Activated gamma-delta T cell treated with anti-CD3 and anti-CD28 coated beads, Interleukin-2, amount 50 U/mL, for 16 hours (primary cell): ENCODE measurements around the gene MRGPRG.

Experiments used
- DNase-seq: peaks from one replicate; pipeline ENCODE4 v3.0.0-alpha.2; 2020; ENCODE audit warnings: low read depth

The MRGPRG gene

DNA sequence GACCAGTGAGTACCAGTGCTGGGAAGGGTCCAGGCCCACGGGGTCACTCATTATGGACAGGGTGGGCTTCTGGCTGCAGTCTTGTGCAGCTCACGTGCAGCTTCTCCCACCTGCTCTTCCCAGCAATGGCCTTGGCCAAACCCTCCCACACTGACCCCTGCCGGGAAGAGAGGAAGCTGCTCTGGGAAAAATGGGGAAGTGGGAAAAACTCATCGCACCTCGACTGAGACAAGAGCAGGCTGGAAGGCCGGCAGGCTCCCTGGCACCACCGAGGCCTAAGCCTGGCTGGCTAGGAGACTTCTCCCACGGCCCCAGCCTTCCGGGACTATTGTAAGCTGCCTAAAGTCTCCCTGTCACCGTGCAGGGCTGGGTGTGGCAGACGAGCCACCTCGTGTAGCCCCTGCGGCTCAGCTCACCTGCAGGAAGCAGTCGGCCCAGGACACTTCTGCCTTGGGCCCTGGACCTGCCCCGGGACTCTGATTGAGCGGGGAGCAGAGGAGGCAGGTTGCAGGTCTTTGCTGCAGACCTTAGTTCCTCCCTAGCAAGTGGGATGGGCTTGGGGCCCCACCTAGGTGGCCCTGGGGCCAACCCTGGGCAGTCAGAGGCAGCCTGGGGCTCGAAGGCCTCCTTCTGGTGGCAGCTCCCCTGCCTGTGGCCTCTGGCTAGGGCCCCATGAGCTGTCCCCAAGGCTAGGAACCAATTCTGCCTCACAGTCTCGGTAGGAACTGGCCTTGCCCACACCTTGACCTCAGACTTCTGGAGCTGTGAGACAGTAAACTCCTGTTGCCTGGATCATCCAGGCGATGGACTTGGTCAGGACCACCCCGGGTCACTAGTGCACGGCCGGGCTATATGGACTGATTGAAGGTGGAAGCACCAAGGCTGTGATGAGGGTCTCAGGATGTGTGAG lies 23.1 kb downstream of the MRGPRG start:
- DNase-seq, result no peak

DNA sequence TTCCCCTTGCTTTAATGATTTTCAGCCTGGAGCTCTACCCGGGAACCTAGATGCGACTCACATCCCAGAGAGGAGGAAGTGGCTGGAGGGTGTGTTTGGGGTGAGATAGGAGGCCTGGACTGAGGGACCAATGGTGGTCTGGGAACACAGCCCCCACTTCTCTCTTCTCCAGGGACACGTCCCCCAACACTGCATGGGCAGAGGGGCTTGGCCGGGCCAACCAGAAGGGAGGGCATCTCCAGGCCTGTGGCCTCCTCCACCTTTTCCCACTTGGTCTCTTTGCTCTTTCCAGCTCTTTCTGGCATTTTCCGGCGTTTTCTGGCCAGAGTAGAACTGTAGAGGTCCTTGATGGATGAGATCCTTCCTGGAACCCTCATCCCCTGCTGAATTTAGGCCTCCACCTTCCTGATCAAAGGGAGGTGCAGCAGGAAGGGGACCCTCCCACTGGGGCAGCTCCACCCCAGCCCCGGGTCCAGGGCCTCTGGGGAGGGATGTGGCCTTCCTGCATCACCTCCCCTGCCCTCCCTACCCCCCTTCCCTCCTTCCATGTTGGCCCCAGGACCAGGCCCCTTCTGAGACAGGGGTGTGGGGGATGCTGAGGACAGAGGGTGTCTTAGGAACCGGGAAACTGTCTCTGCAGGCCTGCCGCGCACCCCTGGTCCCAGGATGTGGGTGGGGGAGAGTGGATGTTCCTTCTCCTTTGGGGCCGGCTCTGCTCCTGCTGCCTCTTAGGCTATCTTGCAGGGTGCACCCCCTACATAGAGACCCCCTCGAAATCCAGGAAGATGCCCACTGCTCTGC lies 24.4 kb downstream of the MRGPRG start:
- no peak for DNase-seq

DNA sequence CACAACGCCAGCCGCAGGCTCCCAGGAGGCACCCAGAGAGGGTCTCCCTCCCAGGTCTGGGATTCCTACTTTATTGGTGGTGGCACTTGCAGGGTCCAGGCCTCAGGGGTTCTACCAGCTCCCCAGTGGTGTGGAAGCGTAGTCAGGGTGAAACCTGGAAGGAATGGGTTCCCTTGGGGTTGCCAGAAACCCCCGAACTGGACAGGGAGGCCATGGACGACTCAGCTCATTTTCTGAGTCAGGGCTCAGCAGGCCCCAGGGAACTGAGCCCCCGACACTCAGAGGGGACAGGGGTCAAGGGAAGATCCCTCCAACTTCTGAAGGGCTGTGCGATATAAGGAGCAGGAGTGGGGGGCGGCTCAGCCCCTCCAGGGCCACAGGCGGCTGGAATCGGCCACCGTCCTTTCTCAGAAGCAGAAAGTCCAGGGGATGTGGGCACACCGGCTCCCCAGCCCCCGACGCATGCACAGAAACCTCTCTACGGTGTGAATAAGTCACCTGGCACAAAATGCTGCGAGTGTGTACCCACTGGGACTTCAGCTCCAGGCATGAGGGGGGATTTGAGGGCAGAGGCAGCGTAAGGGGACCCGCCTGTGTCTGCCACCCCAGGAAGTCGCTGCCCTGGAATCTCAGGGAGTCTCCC lies 25.1 kb downstream of the MRGPRG start:
- DNase-seq, result no peak

GRCh38 chr11:3192511-3193372 lies 25.9 kb downstream of the MRGPRG start:
- DNase-seq, result no peak

DNA sequence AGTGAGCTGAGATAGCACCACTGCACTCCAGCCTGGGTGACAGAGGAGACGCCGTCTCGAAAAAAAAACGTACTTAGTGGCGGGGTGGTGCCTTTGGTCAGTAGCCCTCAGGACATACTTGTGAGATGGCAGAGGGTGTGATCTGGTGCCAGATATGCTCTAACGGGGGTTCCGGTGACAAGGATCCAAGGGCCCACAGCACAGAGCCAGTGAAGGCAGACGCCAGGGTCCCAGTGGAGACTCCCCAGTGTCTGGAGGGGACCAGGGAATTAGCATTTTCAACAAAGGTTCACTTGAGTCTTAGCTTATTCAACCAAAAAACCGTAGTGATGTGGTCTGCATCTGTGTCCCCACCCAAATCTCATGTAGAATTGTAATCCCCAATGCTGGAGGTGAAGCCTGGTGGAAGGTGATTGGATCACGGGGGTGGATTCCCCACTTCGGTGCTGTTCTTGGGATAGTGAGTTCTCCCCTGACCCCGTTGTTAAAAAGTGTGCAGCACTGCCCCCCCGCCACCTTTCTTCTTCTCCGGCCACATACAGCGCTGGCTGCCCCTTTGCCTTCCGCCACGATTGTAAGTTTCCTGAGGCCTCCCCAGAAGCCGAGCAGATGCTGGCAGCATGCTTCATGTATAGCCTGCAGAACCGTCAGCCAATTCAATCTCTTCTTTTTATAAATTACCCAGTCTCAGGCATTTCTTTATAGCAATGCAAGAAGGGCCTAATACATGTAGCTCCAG lies 26.9 kb downstream of the MRGPRG start:
- DNase-seq, result no peak

DNA sequence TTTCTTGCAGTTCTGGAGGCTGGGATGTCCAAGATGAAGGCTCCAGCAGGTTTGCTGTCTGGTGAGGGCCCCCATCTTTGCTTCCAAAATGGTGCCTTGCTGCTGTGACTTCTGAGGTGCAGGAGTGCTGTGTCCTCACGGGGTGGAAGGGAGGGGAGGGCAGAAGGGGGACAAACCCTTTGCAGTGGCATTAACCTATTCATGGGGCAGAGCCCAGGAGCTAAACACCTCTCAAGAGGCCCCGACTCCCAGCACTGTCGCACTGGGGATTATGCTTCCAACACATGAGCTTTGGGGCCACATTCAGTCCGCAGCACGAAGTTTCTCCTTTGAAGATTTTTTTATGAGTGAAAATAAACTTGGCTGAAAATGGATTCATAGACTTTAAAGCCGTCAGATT lies 28.0 kb downstream of the MRGPRG start:
- no peak for DNase-seq

DNA sequence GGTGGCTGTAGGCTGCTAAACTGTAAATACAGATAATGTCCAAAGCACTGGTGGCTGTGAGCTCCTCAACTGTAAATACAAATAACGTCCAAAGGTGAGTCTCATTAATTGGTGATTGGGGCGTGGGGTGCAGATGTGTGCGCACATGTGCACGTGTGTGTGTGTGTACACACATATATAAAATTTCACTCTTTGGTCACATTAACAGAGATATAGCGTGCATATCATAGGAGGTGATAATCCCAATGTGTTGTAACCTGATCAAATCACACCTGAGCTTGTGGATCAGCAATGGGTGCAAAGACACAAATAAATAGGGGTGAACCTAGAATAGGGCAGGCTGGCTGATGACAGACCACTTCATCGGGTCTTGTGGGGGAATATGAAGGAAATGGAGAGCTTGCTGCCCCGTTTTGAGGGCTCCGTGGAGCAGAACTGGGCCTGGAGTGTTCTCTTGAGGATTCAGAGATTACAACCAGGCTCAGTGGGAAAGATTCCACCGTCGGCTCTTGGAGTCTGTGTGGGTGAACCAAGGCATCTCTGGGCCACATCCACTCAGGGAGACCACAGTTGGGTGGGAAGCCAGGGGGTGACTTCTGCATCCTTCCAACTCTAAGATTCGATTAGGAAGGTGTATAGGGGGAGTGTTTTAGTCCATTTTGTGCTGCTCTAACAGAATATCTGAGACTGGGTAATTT lies 28.6 kb downstream of the MRGPRG start:
- DNase-seq, result no peak

- DNase-seq, result no peak
Measured at GRCh38 chr11:3189196-3189843, 29.3 kb downstream of the MRGPRG start.

DNA sequence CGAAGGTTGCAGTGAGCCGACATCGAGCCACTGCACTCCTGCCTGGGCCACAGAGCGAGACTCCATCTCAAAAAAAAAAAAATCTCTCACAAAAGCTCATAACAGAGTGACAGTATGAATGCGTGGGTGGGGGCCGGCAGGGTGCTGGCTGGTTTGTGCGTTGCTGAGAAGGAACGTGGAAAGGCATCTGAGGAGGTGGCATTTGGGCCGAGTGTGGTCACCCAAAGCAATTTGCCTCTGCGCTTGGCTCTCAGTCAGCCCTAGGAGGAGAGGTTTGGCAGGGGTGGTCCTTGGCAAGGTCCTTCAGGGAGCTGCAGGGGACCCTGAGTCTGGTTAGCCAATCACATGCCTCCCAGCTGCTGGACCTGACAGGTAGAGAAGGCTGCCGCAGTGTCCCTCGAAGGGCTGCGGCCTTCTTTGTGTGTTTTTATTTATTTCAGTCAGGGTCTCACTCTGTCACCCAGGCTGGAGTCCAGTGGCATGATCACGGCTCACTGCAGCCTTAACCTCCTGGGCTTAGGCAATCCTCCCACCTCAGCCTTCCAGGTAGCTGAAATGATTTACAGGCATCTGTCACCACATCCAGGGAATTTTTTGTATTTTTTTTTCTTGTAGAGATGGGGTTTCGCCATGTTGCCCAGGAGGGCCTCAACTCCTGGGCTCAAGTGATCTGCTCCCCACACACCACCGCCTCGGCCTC lies 30.0 kb downstream of the MRGPRG start:
- no peak for DNase-seq

DNA sequence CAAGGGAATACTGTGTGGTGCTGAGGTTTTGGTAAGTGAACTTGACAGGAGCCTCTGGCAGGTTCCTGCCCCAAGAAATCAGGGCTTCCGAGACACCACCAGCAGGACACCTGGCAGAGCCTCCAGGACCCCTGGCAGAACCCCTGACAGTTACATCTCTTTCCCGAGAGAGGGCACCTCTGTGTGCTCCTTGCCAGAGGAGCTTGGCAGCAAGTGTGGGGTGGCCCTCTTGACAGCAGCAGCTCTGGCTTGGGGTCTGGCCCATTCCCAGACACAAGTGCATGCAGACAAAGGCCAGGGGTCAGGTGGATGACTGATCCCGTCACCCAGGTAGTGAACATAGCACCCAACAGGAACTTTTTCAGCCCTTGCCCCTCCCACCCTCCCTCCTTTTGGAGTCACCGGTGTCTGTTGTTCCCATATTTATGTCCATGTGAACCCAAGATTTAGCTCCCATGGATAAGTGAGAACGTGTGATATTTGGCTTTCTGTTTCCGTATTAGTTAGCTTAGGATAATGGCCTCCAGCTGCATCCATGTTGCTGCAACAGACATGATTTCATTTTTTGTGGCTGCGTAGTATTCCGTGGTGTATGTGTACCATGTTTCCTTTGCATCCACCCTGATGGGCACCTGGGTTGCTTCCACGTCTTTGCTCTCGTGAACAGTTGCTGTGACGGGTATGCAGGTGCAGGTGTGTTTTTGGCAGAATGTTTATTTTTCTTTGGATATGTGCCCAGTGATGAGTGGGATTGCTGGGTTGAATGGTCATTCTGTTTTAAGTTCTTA lies 32.3 kb downstream of the MRGPRG start:
- DNase-seq, result no peak

DNA sequence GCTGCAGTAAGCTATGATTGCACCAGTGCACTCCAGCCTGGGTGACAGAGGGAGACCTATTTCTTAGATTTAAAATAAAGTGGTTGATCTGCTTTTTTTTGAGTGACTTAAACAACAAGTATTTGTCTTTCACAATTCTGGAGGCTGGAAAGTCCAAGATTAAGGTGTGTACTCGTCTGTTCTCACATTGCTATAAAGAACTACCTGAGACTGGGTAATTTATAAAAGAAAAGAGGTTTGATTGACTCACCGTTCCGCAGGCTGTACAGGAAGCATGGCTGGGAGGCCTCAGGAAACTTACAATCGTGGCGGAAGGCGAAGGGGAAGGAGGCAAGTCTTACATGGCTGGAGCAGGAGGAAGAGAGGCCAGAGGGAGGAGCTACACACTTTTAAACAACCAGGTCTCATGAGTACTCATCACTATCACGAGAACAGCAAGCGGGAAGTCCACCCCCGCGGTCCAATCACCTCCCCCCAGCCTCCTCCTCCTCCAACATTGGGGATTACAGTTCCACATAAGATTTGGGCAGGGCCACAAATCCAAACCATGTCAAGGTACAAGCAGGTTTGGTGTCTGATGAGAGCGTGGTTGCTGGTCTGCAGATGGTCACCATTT lies 33.8 kb downstream of the MRGPRG start:
- no peak for DNase-seq

DNA sequence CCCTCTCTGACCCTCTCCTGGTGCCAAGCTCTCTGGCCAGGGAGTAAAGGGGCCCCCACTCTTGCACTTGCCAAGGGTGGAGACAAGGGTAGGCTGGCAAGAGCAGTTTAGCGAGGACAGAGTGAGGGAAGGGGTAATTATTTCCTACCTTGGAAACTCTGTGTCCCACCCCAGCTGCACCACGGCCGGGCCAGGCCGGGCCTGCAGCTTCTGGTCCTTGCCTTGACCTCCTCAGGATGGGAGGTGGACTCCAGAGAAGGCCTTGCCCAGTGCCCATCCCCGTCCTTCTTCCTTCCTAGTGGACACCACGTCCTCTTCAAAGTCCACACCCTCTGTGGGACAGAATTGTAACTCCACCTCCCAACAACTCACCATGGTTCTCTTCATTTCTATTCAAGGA lies 35.1 kb downstream of the MRGPRG start:
- DNase-seq, result no peak

GRCh38 chr11:3182462-3182852 lies 36.2 kb downstream of the MRGPRG start:
- no peak for DNase-seq

- DNase-seq, result no peak
Measured at GRCh38 chr11:3181725-3182461, 36.7 kb downstream of the MRGPRG start.

DNA sequence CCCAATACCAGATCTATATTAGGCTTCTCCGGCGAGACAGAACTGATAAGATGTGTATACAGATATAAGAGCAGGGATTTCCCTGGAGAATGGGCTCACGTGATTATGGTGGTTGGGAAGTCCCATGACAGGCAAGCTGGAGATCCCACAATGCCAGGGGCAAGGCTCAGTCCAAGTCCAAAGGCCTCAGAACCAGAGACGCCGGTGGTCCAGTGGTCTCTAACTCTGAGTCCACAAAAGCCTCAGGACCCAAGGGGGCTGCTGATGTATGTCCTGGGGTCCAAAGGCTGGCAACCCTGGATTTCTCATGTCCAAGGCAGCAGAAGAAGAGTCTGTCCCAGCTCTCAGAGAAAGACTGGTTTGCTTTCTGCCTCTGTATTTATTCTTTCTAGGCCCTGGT lies 37.7 kb downstream of the MRGPRG start:
- DNase-seq, result no peak

GRCh38 chr11:3178349-3178748 lies 40.3 kb downstream of the MRGPRG start:
- no peak for DNase-seq

DNA sequence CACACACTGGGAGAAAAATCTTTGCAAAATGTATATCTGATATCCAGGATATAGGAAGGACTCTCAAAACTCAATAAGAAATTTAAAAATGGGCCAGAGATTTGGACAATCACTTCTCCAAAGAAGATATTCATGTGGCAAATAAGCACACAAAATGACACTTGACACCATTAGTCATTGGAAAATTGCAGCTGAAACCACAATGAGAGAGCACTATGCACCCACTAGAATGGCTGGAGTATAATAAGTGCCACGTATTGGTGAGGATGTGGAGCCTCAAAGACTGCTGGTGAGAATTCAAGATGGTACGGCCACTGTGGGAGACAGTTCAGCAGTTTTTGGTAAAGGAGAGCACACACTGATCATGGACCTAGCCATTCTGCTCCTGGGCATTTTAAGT lies 40.7 kb downstream of the MRGPRG start:
- no peak for DNase-seq
